ENCODE data around the gene CST7.

The CST7 gene

GRCh38 chr20:24950836-24951525, 1.9 kb downstream of the CST7 start:
- no peak for DNase-seq

- no peak for DNase-seq
Observed at GRCh38 chr20:24951536-24952083, 2.5 kb downstream of the CST7 start.

DNA sequence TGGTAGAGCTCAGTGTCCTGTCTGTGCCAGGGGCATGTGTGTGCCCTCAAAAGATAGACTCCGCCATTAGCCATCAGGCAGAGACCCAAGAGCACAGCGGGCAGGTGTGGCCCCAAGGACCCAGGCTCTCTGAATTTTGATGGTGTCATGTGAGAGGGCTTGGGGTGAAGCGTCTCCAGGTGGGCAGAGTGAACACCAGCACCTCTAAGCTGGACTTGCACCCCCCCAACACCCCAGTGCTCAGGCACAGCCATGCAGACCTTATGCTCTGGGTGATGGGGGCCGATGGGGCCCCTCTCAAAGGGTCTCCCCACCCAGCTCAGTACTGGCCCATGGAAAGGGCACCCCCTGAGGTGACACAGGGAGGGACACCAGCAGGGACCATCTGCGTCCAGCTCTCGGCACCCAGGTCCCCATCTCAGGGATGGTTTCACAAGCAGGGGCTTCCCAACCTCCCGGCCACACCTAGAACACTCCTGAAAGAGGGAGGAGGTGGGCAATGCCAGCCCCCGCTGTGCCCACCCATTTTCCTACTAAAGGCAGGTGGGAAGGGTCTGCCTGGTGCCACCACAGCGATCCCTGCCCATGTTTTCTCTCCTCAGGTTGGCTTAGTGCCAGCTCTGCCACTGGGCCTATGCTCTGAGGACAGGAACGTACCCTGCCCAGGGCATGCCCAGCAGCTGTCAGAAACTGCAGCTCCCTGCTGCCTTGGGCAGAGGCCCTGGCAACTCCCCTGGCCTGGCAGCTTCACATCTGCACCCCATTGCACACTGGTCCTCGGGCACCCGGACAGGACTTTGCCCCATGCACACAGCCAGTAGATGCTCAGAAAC, 3.5 kb downstream of the CST7 start:
- DNase-seq: no peak

DNA sequence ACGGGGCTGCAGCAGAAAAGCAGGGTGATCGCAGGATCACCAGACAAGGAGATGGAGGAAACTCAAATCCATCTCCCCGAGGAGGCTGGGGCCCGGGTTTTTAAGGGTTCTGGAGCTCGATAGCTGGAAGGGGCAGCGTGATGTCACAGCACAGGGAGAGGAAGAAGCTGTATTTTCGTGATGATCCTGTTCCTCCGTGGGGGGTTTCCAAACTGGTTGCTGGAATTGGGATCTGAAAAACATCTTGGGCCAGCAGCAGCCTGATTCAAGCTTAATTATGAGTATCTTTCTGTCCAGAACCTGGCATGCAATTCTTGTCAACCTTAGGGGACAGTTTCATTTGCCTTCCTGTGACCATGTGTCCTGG, 4.1 kb downstream of the CST7 start:
- DNase-seq: no peak

DNA sequence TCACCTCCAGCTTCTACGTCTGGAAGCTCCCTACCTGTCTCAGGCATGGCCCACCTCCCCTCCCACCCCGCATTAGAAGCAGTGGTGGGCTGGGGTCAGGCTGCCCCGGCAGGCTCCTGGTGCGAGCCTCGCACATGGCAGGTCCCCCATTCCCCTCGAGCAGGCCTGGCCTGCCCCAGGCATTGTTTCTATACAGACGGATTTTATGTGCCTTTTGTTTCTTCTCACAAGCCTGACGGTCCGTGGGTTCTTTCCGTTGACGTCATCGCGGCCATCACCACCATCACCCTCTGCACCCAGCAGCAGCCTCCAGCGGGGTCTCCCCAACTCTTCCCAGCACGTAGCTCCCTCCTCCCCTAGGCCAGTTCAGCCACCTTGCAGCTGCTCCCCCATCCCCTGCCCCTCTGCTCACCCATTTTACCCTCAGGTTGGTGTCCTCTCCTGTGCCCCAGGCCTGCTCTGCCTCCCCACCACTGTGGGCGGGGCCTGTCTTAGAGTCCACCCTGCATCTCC, 4.6 kb downstream of the CST7 start:
- no peak for DNase-seq

- DNase-seq: no peak
Observed at GRCh38 chr20:24954151-24954550, 5.1 kb downstream of the CST7 start.

DNA sequence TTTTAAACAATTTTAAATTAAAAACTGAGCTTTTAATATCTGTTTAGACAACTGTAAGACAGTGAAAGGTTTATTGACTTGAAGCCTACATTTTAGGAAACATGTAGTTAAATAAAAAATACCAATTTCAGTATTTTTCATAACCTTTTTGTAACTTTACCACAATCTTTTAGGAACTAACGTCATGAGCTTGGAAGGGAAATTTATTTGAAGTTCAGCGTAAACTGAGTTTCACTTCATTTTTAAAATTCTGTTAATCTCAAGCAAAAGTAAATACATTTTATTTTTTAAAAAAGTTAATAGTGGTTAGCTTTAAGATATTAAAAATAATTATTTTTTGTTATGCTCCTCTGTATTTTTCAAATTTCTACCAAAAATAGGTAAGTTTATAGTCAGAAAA, 5.5 kb downstream of the CST7 start:
- DNase-seq: no peak

DNA sequence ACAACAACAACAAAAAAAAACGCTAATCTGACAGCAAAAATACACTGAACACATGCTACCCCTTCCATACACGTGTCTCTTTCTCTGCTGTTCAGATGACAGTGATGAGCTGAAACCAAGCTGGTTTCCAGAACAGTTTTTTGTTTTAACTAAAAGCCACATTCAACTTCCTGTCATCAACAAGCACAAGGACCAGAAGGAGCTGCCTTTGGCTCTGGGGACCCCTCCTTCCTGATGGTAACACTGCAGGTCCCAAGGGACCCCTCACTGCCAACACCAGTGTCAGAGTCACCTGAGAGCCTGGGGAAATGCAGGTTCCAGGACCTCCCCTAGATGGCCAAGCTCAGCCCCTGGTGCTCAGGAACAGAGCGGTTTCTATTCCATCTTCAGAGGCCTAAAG, 6.0 kb downstream of the CST7 start:
- no peak for DNase-seq

DNA sequence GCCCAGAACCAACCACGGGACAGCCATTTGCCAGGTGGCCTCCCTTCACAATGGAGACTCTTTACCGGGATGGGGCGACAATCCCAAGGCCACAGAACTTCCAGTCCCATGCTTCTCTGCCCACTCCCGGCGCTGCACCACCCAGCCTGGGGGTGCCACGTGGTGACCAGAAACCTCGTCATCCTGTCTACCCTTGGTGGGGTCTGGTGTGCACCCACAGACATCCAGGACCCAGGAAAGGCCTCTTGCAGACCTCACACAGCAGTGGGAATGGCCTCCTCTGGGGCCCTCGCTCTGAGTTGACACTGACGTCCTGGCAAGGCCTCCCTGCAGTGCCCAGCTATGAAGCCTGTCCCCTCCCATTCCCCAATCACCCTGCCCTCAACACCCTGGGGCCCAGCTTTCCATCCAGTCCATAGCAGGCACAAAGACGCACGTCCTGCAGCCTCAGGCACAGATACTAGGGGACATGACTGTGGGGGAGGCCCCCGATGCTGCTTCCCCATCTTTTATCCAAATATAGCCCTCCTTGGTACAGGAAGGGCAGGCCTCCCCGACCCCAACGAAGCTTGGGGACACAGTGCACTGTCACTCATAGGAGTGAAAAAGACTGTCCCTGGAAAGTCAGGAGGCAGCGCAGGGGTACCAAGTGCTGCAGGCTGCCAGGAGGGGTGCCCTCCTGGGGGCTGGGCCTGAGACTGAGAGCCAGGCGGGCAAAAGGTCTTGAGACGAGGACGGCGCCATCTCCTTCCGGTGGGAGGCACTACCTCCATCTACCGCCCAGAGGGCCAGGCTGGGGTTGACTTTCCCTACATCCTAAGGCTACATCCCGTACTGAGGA, 7.2 kb downstream of the CST7 start:
- DNase-seq: no peak

- DNase-seq: no peak
Observed at GRCh38 chr20:24957326-24958016, 8.4 kb downstream of the CST7 start.

GRCh38 chr20:24958506-24959385, 9.7 kb downstream of the CST7 start:
- no peak for DNase-seq

GRCh38 chr20:24959591-24960301, 10.7 kb downstream of the CST7 start:
- no peak for DNase-seq

GRCh38 chr20:24960302-24960801, 11.3 kb downstream of the CST7 start:
- no peak for DNase-seq

GRCh38 chr20:24960861-24961260, 11.8 kb downstream of the CST7 start:
- no peak for DNase-seq

DNA sequence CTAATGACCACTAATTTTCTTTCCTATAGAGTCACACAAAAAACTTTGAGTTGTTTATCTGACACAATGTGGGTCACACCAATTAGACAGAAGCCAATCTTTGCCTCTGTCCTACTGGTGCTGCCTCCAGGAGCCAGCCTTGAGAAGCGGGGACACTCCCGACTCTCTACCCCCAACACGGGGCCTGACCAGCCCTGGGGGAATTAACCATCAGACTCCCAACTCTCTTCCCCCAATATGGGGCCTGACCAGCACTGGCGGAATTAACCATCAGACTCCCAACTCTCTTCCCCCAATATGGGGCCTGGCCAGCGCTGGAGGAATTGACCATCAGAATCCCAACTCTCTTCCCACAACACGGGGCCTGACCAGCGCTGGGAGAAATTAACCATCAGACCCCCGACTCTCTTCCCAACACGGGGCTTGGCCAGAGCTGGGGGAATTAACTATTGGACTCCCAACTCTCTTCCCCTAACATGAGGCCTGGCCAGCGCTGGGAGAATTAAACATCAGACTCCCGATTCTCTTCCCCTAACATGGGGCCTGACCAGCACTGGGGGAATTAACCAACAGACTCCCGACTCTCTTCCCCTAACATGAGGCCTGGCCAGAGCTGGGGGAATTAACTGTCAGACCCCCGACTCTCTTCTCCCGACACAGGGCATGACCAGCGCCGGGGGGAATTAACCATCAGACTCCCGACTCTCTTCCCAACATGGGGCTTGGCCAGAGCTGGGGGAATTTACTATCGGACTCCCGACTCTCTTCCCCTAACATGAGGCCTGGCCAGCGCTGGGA, 12.5 kb downstream of the CST7 start:
- no peak for DNase-seq

DNA sequence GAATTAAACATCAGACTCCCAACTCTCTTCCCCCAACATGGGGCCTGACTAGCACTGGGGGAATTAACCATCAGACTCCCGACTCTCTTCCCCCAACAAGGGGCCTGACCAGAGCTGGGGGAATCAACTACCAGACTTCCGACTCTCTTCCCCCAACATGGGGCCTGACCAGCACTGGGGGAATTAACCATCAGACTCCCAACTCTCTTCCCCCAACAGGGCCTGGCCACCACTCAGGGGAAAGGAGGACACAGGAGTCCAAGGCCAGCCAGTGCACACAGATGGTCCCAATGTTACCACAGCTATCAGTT, 13.1 kb downstream of the CST7 start:
- no peak for DNase-seq

- DNase-seq: no peak
Observed at GRCh38 chr20:24962510-24962909, 13.4 kb downstream of the CST7 start.

GRCh38 chr20:24963672-24964505, 14.8 kb downstream of the CST7 start:
- DNase-seq: no peak

DNA sequence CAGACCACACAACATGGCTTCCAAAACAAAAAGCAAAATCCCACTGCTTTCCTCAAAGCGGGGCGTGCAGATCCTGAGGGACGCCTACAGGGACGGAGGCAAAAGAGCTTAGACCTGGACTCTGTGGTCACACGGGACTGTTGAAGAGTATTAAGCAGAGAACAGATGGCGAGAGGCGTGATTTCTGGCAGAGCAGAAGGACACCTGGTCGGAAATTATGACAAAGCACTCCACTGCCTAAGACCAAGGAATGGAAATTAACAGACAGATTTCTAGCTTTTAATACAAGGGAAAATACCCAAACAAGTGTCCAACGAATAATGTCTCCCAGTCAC, 15.4 kb downstream of the CST7 start:
- DNase-seq: no peak

Measured in SW 1271 (cell line).